HK-2 (cell line): ENCODE results near the gene KRT1.

Experiments
- DNase-seq: peaks from one replicate; pipeline ENCODE4 v3.0.0-alpha.2; 2018; ENCODE audit not compliant: unreplicated experiment

Gene KRT1

DNA sequence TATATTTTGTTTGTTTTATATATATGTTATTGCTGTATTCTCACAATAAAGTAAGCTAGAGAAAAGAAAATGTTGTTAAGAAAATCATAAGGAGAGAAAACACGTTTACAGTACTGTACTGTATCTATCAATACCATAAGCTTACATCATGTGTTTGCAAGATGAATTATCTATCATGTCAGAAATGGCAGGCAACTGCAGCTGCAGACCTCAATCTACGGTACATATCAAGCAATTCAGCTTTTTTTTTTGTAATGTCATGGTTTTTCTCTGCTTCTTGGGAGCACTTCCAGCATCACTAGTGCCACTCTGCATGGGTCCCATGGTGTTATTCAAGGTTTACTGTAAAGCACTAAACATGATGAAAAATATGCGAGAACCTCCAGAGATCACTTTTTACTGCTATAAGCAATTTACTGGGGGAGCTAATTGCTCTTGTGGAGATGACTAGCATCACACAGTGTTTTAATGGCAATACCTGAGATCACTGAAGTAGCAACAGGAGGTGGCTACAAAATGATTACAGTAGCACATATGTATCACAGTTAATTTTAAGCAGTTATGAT, 19.2 kb downstream of the KRT1 start:
- DNase-seq: no peak

- DNase-seq: no peak
These were observed 20.3 kb downstream of the KRT1 start for GRCh38 chr12:52659951-52660350.

DNA sequence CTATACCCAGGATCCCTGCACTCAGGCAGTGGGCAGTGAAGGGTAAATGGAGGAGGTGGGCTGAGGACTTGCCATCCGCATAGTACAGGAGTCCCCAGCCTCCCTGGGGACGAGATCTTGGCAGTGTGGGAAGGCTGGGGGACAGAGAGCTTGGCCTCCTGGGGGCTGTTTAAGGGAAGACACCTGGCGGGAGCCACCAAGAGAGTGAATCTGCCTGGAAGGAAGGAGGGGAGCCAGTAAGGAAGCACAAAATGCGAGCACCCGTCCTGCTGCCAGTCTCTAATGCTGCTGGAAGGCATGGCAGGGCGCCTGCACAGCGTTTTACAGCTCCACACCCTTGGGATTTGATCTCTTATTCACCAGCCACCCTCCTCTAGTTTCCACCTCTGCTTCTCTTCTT, 20.8 kb downstream of the KRT1 start:
- no peak for DNase-seq

DNA sequence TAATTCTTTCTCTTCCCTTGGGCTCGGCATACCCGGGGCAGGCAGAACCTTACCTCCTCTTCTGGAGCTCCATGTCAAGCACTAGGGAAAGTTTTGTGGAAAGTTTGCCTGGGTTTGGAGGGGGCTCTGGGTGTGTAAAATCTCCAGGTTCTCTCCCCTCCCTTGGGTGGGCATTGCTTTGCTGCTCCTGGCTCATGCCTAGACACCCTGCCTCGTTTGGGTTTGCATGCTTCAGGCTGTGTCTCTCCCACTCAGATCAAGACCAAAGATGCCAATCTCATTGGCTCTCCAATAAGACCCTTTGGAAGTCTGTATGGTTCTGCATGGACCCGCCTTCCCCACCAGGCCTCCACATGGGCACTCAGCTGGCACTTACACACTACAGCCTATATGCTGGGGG, 22.0 kb downstream of the KRT1 start:
- DNase-seq: no peak

GRCh38 chr12:52657250-52657902, 22.8 kb downstream of the KRT1 start:
- no peak for DNase-seq

GRCh38 chr12:52656616-52657015, 23.6 kb downstream of the KRT1 start:
- no peak for DNase-seq

DNA sequence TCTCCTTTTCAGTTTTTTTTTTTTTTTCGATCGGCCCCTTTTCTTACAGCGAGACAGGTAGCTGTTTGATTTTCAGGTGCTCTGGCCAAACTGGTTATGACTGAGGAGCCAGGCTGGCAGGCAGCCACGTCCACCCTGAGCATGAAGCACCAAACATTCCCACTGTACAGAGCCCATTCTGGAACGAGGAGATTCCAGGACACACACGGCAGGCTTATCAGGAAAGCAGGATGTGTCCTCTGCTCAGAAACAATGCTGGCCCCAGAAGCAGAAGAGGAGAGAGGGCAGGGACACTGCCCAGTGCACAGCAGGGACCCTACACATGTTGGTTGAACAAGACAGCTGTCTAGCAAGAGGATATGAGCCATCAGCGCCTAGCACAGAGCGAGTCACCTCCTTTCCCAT, 24.5 kb downstream of the KRT1 start:
- no peak for DNase-seq

DNA sequence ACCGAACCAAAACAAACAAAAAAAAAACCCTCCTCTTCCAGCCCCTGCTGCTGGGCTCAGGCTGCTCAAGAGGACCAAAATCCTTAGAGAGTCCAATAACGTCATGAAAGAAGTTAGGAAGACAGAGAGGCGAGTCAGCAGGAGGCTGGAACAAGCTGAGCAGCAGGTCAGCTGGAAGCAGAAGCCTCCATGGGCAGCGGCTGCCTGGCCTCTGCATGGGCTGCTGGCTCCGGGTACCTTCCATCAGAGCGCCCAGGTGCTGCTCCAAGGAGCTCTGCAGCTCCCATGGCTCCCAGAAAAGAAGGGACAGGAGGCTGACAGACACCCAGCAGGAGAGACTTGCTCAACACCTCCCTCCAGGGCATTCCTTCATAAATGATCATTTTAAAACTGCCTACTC, 25.0 kb downstream of the KRT1 start:
- DNase-seq: no peak

DNA sequence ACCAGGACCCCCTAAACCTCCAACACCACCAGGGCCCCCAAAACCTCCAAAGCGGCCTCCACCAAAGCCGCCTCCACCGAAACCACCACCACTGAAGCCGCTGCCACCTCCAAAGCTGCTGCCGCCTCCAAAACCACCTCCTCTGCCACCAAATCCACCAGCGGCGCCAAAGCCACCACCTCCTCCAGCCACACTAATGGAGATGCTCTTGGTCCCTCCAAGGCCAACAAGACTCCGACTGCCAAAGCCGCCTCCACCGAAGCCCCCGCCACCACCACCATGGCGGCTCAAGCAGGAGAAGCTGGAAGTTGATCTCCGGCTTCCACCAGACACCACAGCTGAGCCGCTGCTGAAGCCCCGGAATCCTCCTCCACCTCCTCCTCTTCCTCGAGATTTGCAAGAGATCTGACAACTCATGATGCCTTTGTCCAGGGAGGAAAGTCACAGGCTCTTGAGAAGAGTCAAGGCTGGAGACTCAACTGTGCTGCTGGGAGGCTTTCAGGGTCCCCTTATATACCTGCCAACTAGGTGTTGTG, 28.4 kb downstream of the KRT1 start, which contains the start of gene KRT2:
Gene KRT2, minus strand, starts transcription at position 486 of the 536 bp plus-strand sequence. Its CDS starts 69 bp downstream, at position 417.
- no peak for DNase-seq

DNA sequence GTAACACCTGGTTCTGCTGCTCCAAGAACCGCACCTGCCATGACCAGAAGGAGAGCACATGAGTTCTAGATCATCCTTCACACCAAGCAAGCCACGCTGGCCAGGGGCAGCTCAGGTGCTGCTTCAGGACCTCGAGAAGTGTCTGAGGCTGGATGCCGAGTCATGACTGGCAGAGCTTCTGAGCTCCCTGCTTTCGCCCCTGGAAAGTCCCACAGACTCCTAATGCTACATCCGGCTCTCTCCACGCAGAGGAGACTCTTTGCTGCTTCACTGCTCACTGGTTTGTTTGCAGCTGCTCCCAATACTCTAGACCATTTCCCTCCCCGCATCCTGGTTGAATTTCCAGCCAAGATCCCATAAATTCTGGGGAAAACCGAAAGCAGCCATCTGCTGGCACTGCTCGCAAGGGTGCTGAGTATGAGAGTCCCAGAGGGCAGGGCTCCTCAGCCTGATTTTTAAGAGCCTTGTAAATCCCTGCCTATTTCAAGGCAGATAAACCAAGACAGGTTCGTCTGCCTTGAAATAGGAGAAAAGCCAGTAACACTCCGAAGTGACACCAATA, 29.6 kb downstream of the KRT1 start:
- DNase-seq: no peak

- no peak for DNase-seq
These were observed 31.1 kb downstream of the KRT1 start for GRCh38 chr12:52649066-52649465.

DNA sequence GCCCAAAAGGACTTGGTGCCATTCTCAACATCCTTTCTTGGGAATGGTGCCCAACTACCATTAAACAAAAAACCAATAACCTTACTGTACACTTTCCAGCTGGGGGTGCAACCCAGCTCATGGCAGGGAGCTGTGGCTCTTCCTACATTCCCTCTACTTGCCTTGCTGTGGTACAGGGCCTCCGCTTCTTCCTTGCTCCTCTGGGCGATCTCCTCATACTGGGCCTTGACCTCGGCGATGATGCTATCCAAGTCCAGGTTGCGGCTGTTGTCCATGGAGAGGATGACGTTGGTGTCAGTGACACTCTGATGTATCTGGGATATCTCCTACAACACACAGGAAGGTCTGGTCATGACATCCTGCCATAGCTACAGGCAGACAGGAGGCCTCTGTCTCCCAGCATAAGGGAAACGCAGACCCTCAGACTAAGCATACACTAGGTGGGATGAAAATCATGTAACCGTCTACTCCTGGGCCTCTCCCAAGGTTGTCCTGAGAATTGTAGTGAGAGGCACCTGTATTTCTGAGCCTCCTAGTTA, 32.1 kb downstream of the KRT1 start:
- no peak for DNase-seq

DNA sequence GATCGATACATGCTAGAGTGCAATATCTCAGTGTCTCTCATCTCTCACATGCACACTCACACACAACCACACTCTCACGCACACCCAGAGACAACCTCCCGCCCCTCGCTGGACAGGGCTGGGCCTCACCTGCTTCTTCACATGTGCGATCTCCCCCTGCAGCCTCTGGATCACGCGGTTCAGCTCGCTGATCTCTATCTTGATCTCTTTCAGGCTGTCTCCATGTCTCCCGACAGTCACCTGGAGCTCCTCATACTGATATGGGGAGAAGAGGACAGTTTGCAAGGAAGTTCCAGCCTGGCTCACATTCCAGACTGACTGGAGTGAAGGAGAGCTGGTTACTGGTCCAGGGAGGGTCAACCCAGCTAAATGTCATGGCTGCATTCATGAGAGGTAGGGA, 32.6 kb downstream of the KRT1 start:
- DNase-seq: no peak

- no peak for DNase-seq
These were observed 33.6 kb downstream of the KRT1 start for GRCh38 chr12:52646613-52647012.

- DNase-seq: no peak
These were observed 34.2 kb downstream of the KRT1 start for GRCh38 chr12:52645982-52646381.

- DNase-seq: no peak
These were observed 35.0 kb downstream of the KRT1 start for GRCh38 chr12:52645120-52645761.

DNA sequence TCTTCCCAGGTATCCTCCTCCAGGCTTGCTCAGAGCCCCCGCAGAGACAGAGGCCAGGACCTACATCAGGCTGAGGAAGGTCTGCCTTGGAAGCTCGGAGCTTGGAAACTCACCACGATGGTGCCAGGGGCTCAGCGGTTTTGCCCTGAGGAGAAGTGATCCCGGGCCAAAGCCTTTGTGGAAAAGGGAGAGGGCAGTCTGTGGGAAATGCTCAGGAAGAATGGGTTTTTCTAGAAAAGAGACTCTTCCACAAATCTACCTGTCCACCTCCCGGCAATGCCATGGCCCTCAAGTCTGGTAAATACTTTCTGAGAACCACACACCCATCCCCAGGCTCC, 36.2 kb downstream of the KRT1 start:
- DNase-seq: no peak

GRCh38 chr12:52643233-52644077, 36.8 kb downstream of the KRT1 start:
- no peak for DNase-seq

- no peak for DNase-seq
These were observed 38.7 kb downstream of the KRT1 start for GRCh38 chr12:52641468-52641867.

- no peak for DNase-seq
These were observed 42.9 kb downstream of the KRT1 start for GRCh38 chr12:52637299-52637698.

DNA sequence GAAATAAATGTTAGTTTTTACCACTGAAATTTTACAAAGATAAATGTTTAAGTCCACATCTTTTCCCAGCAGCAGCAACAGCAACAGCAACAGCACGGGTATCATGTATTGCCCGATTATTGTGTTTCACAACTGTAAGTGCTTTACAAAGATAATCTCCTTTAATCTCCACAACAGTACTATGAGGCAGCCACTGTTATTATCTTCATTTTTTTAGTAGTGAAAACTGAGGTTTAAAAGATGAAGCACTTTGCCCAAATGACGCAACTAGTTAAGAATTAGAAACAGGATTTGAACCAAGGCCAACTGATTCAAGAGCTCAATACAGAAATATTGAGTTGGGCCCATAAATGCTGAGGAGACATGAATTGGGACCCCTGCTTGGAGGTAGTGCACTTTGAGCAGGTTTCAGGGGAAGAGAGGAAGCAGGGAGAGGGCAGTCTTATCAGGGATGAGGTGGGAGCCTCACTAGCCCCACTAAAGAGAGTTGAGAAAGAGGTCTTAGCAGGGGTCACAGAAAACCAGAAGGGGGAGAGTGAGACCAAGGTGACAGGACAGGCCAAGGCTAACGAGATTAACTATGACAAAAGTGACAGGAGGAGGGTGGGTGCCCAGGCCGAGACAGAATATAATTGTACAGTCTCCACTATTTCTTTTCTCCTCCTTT, 43.5 kb downstream of the KRT1 start:
- DNase-seq: no peak
